GM12872 (cell line): ENCODE results near the gene PHF19.

ENCODE experiments used
- CTCF ChIP-seq: IDR thresholded peaks from 3 replicates; pipeline ENCODE4 v1.5.1; 2011; ENCODE audit warnings: low read depth, mild to moderate bottlenecking, low read length, moderate library complexity; ENCODE audit not compliant: insufficient read depth

Gene PHF19

DNA sequence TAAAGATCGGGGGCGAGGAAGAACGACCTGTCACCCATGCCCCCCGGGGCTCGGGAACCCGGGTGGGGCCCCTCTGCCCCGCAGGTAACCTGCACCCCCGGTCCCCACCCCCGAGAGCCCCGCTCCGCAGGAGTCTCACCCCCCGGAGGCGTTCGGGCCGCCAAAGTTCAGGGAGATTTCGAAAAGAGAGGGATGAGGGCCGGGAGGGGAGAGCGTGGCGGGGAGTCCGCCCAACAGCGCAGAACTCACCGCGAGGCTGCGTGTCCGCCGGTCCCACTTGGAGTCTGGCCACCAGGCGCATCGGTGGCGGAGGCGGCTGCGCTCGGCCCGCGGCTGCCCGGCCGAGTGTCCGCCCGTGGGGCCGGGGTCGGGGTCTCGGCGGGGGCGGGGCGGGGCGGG, at the start of gene PHF19:
PHF19 (minus strand) TSS at position 347 of the 399 bp plus-strand sequence. CDS start 2,447 bp downstream, outside the sequence.
- no peak for TF ChIP-seq CTCF

GRCh38 chr9:120926397-120926928, 49.5 kb upstream of the PHF19 start, which contains the start of gene TRAF1:
Gene TRAF1, minus strand, starts transcription at chr9:120926796. Its CDS starts 721 bp downstream, at chr9:120926075.
- TF ChIP-seq CTCF = no peak

- no peak for TF ChIP-seq CTCF
Observed at GRCh38 chr9:120925535-120926396, 48.8 kb upstream of the PHF19 start.

DNA sequence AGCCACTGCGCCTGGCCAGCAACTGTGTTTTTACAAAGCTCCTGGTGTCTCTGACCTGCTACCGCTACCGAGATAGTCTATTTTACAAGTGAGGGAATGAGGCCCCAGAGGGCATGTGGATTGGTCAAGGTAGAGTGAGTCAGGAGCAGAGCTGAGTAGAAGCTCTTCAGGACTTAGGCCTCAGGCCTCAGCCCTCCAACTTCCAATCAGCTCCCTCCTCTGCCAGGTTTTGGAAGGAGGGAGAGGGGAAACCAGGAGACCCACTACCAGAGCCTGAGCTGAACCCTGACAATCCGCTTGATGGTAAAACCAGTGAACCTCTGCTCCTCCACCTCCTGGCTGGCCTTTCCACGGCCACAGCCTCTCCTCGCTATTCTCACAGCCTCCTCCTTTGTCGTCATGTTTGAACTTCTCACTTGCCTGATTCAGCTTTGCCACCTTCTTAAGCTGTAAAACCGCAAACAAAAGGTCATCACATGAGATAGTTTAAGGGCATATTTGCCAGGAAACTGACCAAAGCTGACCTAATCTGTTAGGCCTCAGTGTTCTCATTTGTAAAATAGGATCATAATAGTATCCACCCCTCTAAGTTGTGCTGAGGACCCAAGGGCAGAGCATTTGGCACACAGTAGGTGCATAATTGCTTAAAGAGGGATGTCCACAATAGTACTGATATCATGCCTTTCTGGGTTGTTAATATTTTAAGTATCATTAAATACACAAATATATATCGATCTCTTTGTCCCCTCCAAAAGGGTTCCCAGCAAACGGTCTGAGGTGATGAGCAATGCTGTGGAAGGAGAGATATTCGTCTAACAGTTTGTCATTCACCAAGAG, 47.9 kb upstream of the PHF19 start:
- no peak for TF ChIP-seq CTCF

- no peak for TF ChIP-seq CTCF
Observed at GRCh38 chr9:120923620-120924328, 46.8 kb upstream of the PHF19 start.

DNA sequence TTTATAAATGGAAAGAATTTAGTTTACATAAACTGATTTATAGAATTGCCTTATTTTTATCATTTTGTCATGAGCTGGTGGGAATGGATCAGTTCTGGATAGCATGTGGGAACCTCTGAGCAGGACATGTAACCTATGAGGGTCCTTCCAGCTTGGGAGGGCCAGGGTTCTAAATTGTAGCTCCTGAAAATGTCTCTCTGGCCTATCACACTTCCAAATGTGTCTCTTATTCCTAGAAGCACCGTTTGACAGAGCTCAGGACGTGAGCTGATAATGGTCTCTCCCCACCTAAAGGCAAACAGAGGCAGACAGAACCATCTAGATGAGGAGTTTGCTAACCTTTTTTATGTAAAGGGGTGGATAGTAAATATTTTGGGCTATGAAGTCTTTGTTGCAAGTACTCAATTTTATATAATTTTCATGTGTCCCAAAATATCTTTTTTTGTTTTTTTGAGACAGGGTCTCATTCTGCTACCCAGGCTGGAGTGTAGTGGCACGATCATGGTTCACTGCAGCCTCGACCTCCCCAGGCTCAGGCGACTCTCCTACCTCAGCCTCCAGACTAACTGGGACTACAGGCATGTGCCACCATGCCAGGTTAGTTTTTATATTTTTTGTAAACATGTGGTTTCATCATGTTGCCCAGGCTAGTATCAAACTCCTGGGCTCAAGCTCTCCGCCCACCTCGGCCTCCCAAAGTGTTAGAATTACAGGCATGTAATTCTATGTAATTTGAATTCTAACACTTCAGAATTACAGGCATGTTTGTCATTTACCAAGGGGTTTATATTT, 45.6 kb upstream of the PHF19 start:
- no peak for TF ChIP-seq CTCF
